ENCODE results near the gene OBP2A. TPM values are rescaled to one million over a fixed set of nuclear protein-coding genes. Genes with fewer than 3 reads are reported as not detected.

The OBP2A gene
- total RNA-seq, 1 donor = not detected

DNA sequence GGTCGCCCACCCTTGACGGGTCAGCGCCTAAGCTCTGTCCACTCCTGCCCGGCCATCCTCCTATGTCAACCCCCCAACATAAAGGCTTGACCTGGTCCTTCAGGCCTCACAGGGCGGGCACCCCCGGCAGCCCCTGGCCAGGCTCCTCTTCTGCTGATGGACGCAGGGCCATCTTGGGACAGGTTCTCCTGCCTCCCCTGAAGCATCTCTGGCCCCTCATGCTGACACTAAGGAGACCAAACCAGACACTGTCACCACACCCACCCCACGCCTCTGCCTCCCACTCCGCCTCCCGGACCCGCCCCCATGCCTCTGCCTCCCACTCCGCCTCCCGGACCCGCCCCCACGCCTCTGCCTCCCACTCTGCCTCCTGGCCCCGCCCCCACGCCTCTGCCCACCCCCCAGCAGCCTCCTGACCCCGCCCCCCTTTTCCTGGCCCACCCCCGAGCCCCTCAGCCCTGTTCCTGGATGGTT lies 6.8 kb downstream of the OBP2A start:
- DNase-seq (ENCODE audit: low read depth) = no peak
- no peak overlapping the region for H3K4me3 ChIP-seq (ENCODE audit: low read depth, low read length)
- TF ChIP-seq, protein P1, sequence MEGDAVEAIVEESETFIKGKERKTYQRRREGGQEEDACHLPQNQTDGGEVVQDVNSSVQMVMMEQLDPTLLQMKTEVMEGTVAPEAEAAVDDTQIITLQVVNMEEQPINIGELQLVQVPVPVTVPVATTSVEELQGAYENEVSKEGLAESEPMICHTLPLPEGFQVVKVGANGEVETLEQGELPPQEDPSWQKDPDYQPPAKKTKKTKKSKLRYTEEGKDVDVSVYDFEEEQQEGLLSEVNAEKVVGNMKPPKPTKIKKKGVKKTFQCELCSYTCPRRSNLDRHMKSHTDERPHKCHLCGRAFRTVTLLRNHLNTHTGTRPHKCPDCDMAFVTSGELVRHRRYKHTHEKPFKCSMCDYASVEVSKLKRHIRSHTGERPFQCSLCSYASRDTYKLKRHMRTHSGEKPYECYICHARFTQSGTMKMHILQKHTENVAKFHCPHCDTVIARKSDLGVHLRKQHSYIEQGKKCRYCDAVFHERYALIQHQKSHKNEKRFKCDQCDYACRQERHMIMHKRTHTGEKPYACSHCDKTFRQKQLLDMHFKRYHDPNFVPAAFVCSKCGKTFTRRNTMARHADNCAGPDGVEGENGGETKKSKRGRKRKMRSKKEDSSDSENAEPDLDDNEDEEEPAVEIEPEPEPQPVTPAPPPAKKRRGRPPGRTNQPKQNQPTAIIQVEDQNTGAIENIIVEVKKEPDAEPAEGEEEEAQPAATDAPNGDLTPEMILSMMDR (IDR thresholded peaks at IDR 0.05; ENCODE audit: insufficient read depth, low read depth, low read length) = no peak

DNA sequence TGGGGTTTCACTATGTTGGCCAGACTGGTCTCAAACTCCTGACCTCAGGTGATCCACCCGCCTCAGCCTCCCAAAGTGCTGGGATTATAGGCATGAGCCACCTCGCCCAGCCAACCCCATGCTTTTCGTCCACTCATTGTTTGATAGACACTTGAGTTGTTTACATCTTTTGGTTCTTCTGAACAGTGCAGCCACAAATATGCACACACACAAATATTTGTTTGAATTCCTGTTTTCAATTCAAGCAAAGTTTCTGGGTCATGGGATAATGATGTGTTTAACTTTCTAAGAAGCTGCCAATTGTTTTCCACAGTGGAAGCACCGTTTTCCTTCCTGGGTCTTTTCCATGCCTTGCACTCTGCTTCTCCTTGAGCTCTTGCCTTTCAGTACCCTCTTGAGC lies 8.8 kb downstream of the OBP2A start:
- TF ChIP-seq, protein P1 (IDR thresholded peaks at IDR 0.05; ENCODE audit: insufficient read depth, low read depth, low read length) = no peak
- peak; percentile 68 for DNase-seq (ENCODE audit: low read depth)
- H3K4me3 ChIP-seq (ENCODE audit: low read depth, low read length) = no peak overlapping the region

DNA sequence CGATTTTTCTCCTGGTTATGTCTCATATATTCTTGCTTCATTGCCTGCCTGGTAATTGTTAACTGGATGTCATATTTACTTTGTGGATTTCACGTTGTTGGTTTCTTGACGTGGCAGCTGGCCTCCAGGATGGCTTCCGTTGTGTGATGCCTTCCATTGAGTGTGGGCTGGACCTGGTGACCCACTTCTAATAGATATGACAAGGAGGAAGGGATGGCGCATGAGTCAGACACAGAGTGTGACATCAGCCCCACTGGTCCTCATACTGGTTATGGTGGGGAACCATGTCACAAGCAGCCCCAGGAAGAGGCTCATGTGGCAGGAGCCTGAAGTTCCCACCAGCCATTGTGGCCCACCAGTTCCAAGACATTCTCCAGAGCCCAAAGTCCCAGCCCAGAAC lies 9.3 kb downstream of the OBP2A start:
- TF ChIP-seq, protein P1 (IDR thresholded peaks at IDR 0.05; ENCODE audit: insufficient read depth, low read depth, low read length) = no peak
- DNase-seq (ENCODE audit: low read depth) = peak; percentile 44

DNA sequence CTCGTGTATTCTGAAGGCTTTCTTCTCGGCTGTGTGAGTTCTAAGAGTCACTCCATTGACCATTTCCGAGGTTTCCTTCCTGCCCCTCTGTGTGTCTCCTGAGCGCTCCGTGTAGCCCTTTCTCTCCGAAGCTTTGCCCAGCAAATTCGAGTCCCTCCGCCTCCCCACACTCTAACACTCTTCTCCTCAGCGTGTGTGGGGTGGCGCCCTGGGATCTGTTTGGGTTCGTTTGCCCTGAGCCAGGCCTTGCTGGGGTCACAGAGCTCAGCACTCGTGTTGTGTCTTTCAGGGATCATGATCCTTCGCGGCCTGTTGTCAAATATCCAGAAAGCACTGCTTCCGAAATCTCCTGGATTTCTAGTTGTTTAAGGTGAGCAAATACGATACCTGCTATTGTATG lies 10.0 kb downstream of the OBP2A start:
- H3K4me3 ChIP-seq (ENCODE audit: low read depth, low read length) = no peak overlapping the region
- DNase-seq (ENCODE audit: low read depth) = no peak
- TF ChIP-seq, protein P1 (IDR thresholded peaks at IDR 0.05; ENCODE audit: insufficient read depth, low read depth, low read length) = no peak

More for the DNA sequence above, 9.3 kb downstream of the OBP2A start:
- H3K4me3 ChIP-seq (ENCODE audit: low read depth, low read length) = no peak overlapping the region

DNA sequence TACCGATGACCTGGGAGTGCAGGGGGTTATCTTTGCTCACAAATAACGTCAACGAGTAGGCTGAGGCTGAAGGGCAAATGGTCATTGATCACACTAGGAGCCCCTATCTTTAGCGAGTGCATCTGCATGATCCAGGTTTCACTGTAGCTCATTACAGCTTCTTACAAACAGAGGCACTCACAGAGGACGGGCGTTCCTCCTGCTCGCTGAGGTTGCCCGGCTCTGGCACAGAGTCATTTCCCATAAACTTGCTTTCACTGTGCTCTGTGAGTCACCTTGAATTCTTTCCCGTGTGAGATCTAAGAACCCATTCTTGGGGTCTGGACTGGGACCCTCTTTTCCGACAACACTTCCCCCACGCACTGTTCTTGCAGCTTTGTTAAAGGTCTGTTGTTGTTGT lies 13.7 kb downstream of the OBP2A start:
- TF ChIP-seq, protein P1 (IDR thresholded peaks at IDR 0.05; ENCODE audit: insufficient read depth, low read depth, low read length) = no peak

DNA sequence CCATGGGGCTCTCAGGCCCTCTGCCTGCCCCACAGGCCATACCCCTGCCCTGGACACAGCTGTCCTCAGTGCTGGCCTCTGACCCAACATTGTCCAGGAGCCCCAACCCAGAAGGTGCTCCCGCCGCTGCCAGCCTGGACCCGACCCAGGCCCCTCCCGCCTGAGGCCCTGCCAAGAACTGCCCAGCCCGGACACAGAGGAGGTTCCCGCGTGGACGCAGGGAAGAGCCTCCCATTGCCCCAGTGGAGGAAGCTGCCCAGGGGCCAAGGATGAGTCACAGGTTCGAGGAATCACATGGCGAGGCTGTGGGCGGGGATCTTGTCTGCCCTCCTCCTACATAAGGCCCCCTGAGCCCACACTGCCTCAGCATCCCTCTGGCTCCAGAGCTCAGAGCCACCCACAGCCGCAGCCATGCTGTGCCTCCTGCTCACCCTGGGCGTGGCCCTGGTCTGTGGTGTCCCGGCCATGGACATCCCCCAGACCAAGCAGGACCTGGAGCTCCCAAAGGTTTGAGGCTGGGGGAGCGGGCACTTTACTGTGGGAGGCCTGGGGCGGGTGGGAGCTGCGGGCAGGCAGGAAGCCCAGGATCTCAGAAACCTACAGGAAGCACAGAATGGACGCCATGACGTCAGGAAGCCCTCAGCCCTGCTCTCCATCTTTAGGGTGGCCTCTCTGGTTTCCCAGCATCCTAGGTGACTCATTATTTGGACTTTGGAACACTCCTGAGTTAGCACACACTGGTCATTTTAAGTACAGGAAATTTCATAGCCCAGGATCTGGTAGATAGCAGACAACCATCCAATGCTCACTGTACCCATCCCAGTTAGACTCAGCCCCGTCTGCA lies 15.7 kb downstream of the OBP2A start, which contains the start of gene PAEP:
TSS of gene PAEP (plus strand) at position 366 of the 844 bp plus-strand sequence.
- DNase-seq (ENCODE audit: low read depth) = no peak
- H3K4me3 ChIP-seq (ENCODE audit: low read depth, low read length) = no peak within 1 kb of the TSS
- TF ChIP-seq, protein P1 (IDR thresholded peaks at IDR 0.05; ENCODE audit: insufficient read depth, low read depth, low read length) = no peak

More for the DNA sequence above, 13.7 kb downstream of the OBP2A start:
- DNase-seq (ENCODE audit: low read depth) = peak; percentile 6
- no peak overlapping the region for H3K4me3 ChIP-seq (ENCODE audit: low read depth, low read length)
